SJCRH30 (cell line): Measurements from ENCODE around the gene SIGLEC15. TPM values are rescaled to one million over a fixed set of nuclear protein-coding genes. Genes with fewer than 3 reads are reported as not detected.
"Not testable (repeated sequence)": the region's sequence is repeated elsewhere in the genome, so short reads cannot be mapped to it uniquely, and the experiment has no call there.

Source experiments
- DNase-seq, 2 experiments: peaks; one replicate each; pipeline ENCODE4 v3.0.0-alpha.2; 2015 to 2020
- H3K27ac ChIP-seq: fragments of 250-450 bp; sonication (Bioruptor Pico); 2 replicates; pipeline ENCODE4 v1.5.1; 2020; ENCODE audit warnings: mild to moderate bottlenecking, moderate library complexity
- H3K27me3 ChIP-seq: fragments of 250-450 bp; sonication (Bioruptor Pico); 2 replicates; pipeline ENCODE4 v1.5.1; 2020; ENCODE audit warnings: mild to moderate bottlenecking, moderate library complexity
- H3K36me3 ChIP-seq: fragments of 250-450 bp; sonication (Bioruptor Pico); 2 replicates; pipeline ENCODE4 v1.5.1; 2020; ENCODE audit warnings: mild to moderate bottlenecking, moderate library complexity
- H3K4me1 ChIP-seq: fragments of 250-450 bp; sonication (Bioruptor Pico); 2 replicates; pipeline ENCODE4 v1.5.1; 2020; ENCODE audit warnings: mild to moderate bottlenecking, moderate library complexity
- H3K4me3 ChIP-seq: fragments of 250-450 bp; sonication (Bioruptor Pico); 2 replicates; pipeline ENCODE4 v1.5.1; 2020; ENCODE audit warnings: mild to moderate bottlenecking, moderate library complexity
- H3K9me3 ChIP-seq: fragments of 250-450 bp; sonication (Bioruptor Pico); replicated peaks from 2 replicates; pipeline ENCODE4 v1.5.1; 2020; ENCODE audit warnings: mild to moderate bottlenecking, moderate library complexity
- total RNA-seq: library from RNA; depleted of rRNA; stranded (reverse); fragments of >200 nt; shearing (Covaris generic); gene quantifications from 2 replicates; pipeline ENCODE4 v1.2.3, GENCODE V29; 2014

The SIGLEC15 gene
- total RNA-seq, 1 experiment from 2014 or later: 0.10 TPM

DNA sequence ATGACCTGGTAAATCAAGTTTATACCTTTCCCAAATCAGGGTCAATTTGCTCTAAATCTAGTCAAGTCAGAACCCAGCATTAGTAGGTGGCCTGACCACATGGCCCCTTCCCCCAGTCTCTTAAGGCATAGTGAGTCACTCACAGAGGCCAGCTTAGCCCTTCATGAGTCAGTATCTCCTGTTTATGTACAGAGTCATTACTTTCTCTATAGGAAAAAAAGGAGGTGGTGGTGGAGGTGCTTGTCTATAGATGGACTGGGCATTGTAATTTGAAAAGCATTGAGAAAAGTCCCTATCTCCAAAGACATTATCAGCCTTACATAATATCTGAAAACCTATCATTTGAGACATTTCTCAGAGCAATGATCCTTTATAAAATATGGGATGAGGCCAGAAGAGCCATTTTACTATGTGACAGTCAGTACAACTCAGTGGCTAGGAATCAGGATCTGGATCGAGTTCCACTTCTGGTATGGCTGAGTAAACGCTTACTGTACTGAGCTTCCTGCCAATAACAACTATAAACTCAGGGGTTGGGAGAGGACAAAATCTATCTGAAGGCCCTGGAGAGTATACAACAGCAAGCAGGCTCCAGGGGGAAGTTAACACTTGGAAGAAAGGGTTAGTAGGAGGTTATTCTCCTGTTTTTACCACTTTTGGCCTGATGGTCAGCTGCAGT lies 22.5 kb upstream of the SIGLEC15 start:
- H3K4me1 ChIP-seq: peaks cover 10% of the 10 kb centered on the region
- no peak overlapping the region for H3K27ac ChIP-seq
- no peak overlapping the region for H3K4me3 ChIP-seq
- no peaks in the 10 kb centered on the region for H3K36me3 ChIP-seq
- H3K27me3 ChIP-seq: no peaks in the 10 kb centered on the region
- no peaks in the 10 kb centered on the region for H3K9me3 ChIP-seq
- DNase-seq: no peak

DNA sequence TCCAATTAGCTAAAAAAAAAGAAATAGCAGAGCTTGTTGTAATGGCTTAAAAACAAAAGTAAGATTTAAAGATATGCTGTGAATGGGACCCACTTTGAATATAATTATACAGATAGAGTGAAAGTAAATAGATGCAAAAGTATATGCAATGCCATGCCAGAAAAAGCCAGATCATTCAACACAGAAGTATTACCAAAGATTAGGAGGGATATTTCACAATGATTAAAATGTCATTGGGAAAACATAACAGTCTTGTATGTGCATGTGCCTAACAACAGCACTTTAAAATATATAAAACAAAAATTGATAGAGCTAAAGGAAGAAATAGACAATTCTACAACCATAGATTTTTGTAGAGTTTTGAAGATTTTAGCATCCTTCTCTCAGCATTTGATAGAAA lies 19.9 kb upstream of the SIGLEC15 start:
- Histone ChIP-seq H3K9me3 (no peaks in the 10 kb centered on the region), H3K27me3 (no peaks in the 10 kb centered on the region), H3K4me1 (peaks cover 10% of the 10 kb centered on the region), H3K27ac (no peak overlapping the region), H3K36me3 (no peaks in the 10 kb centered on the region), H3K4me3 (no peak overlapping the region)
- DNase-seq: no peak

GRCh38 chr18:45806226-45806625 lies 19.2 kb upstream of the SIGLEC15 start:
- H3K4me3 ChIP-seq: no peak overlapping the region
- no peaks in the 10 kb centered on the region for H3K9me3 ChIP-seq
- no peaks in the 10 kb centered on the region for H3K27me3 ChIP-seq
- H3K36me3 ChIP-seq: no peaks in the 10 kb centered on the region
- no peak overlapping the region for H3K27ac ChIP-seq
- no peak for DNase-seq
- H3K4me1 ChIP-seq: peaks cover 10% of the 10 kb centered on the region

GRCh38 chr18:45807144-45807543 lies 18.3 kb upstream of the SIGLEC15 start:
- DNase-seq: peak; percentile 73 to 78
- not testable (repeated sequence) for H3K4me3 ChIP-seq, H3K27me3 ChIP-seq, H3K27ac ChIP-seq, H3K36me3 ChIP-seq, H3K9me3 ChIP-seq
- H3K4me1 ChIP-seq: peaks cover 10% of the 10 kb centered on the region

GRCh38 chr18:45814733-45815132 lies 10.7 kb upstream of the SIGLEC15 start:
- H3K4me1 ChIP-seq, H3K27ac ChIP-seq, H3K27me3 ChIP-seq, H3K36me3 ChIP-seq, H3K9me3 ChIP-seq, H3K4me3 ChIP-seq, DNase-seq: not testable (repeated sequence)

- Histone ChIP-seq H3K9me3 (no peaks in the 10 kb centered on the region), H3K4me1 (no peaks in the 10 kb centered on the region), H3K36me3 (no peaks in the 10 kb centered on the region), H3K27ac (no peak overlapping the region), H3K4me3 (no peak overlapping the region), H3K27me3 (no peaks in the 10 kb centered on the region)
- no peak for DNase-seq
Observed at GRCh38 chr18:45817543-45817942, 7.9 kb upstream of the SIGLEC15 start.

GRCh38 chr18:45818765-45819164 lies 6.7 kb upstream of the SIGLEC15 start:
- not testable (repeated sequence) for H3K4me1 ChIP-seq, H3K4me3 ChIP-seq, H3K27ac ChIP-seq, H3K27me3 ChIP-seq, H3K36me3 ChIP-seq, H3K9me3 ChIP-seq, DNase-seq

DNA sequence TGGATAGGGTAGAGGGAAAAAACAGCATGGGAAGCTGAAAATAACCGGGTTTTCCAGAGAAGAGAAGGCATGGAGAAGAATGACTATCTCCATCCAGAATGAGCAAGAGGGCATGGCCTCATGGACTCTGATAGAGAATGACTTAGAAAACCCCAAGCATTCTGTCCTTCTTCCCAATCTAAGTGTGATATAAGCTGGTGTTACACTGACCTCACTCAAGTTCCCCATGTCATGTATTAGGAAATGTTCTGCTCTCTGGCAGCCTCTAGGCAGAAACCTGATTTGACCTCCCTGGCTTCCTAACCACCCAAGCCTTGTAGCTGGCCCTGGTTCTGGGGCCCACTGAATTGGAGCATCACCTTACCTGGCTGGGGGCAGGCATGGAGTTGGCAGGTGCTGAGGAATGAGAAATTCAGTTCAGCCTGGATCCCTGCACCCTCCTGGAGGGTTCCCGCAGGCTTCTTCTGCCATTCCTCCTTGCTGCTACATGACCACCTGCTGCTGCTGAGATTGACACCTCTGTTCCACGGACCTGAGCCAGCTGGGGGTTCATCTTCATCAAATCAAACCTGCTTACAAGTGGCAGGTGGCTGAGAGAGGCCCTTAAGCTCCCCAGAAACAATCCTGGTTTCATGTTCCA lies 5.2 kb upstream of the SIGLEC15 start:
- Histone ChIP-seq H3K27ac (no peak overlapping the region), H3K36me3 (no peaks in the 10 kb centered on the region)

GRCh38 chr18:45821026-45821425 lies 4.4 kb upstream of the SIGLEC15 start:
- H3K4me1 ChIP-seq: no peaks in the 10 kb centered on the region

More for the DNA sequence above, 5.2 kb upstream of the SIGLEC15 start:
- Histone ChIP-seq H3K27me3 (no peaks in the 10 kb centered on the region), H3K4me3 (no peak overlapping the region), H3K9me3 (no peaks in the 10 kb centered on the region), H3K4me1 (no peaks in the 10 kb centered on the region)
- DNase-seq: no peak

GRCh38 chr18:45821711-45822110 lies 3.8 kb upstream of the SIGLEC15 start:
- Histone ChIP-seq H3K4me1 (no peaks in the 10 kb centered on the region), H3K27ac (no peak overlapping the region), H3K36me3 (no peaks in the 10 kb centered on the region), H3K4me3 (no peak overlapping the region), H3K27me3 (no peaks in the 10 kb centered on the region), H3K9me3 (no peaks in the 10 kb centered on the region)
- DNase-seq: no peak

More at GRCh38 chr18:45821026-45821425, 4.4 kb upstream of the SIGLEC15 start:
- Histone ChIP-seq H3K27me3 (no peaks in the 10 kb centered on the region), H3K36me3 (no peaks in the 10 kb centered on the region), H3K4me3 (no peak overlapping the region), H3K27ac (no peak overlapping the region), H3K9me3 (no peaks in the 10 kb centered on the region)
- DNase-seq: no peak

- Histone ChIP-seq H3K27ac (no peak overlapping the region), H3K4me1 (peaks cover 21% of the 10 kb centered on the region; the same call in 1 of the 2 replicates), H3K27me3 (no peaks in the 10 kb centered on the region), H3K9me3 (no peaks in the 10 kb centered on the region), H3K36me3 (no peaks in the 10 kb centered on the region), H3K4me3 (no peak overlapping the region)
- DNase-seq: no peak
Observed at GRCh38 chr18:45826084-45826483, 609 bp downstream of the SIGLEC15 start.

DNA sequence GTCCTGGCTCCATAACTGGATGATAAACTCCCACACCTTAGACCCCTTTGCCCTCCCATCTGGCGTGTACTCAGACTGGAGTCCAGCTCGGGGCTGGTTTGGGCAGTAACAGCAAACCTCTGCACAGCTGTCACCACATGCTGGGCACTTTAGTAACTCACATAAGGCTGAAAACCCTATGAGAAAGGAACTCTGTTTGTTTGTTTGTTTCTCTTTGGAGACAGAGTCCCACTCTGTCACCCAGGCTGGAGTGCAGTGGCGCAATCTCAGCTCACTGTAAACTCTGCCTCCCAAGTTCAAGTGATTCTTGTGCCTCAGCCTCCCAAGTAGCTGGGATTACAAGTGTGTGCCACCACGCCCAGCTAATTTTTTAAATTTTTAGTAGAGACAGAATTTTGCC lies 1.2 kb downstream of the SIGLEC15 start:
- not testable (repeated sequence) for H3K27me3 ChIP-seq, DNase-seq, H3K27ac ChIP-seq, H3K36me3 ChIP-seq, H3K4me3 ChIP-seq, H3K9me3 ChIP-seq
- peaks cover 21% of the 10 kb centered on the region; the same call in 1 of the 2 replicates for H3K4me1 ChIP-seq

- H3K36me3 ChIP-seq: no peaks in the 10 kb centered on the region
- H3K4me3 ChIP-seq: no peak overlapping the region
- no peak overlapping the region for H3K27ac ChIP-seq
- DNase-seq: no peak
- H3K4me1 ChIP-seq: peaks cover 21% of the 10 kb centered on the region; the same call in 1 of the 2 replicates
- H3K27me3 ChIP-seq: no peaks in the 10 kb centered on the region
- no peaks in the 10 kb centered on the region for H3K9me3 ChIP-seq
Observed at GRCh38 chr18:45828917-45829811, 3.7 kb downstream of the SIGLEC15 start.

GRCh38 chr18:45829855-45830254 lies 4.4 kb downstream of the SIGLEC15 start:
- no peak for DNase-seq
- no peak overlapping the region for H3K27ac ChIP-seq

DNA sequence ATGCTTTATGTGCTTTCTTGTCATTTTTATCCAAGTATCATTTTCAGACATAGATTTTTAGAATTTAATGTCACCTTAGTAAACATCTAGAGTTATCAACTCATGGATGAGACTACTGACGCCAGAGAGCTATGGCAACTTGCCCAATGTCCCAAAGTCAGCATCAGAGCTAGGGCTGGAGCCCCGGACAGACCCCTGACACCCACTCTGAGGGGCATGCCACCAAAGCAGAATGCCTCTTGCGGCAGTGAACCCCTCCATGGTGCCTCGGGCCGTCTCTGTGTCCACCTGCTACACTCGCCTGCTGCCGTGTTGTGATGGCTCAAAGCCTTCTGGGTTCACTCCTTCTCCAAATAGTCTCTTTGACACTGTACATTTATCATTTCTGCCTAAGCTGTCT lies 5.4 kb downstream of the SIGLEC15 start:
- no peaks in the 10 kb centered on the region for H3K27me3 ChIP-seq

More at GRCh38 chr18:45829855-45830254, 4.4 kb downstream of the SIGLEC15 start:
- peaks cover 21% of the 10 kb centered on the region; the same call in 1 of the 2 replicates for H3K4me1 ChIP-seq
- no peaks in the 10 kb centered on the region for H3K27me3 ChIP-seq
- H3K4me3 ChIP-seq: no peak overlapping the region
- H3K9me3 ChIP-seq: no peaks in the 10 kb centered on the region
- H3K36me3 ChIP-seq: no peaks in the 10 kb centered on the region

More for the DNA sequence above, 5.4 kb downstream of the SIGLEC15 start:
- no peak overlapping the region for H3K27ac ChIP-seq
- DNase-seq: no peak
- no peaks in the 10 kb centered on the region for H3K36me3 ChIP-seq
- H3K4me3 ChIP-seq: no peak overlapping the region
- peaks cover 21% of the 10 kb centered on the region; the same call in 1 of the 2 replicates for H3K4me1 ChIP-seq
- H3K9me3 ChIP-seq: no peaks in the 10 kb centered on the region
